GM13977 (cell line): ENCODE data around the gene DGKI.

Source experiments
- DNase-seq: peaks from one replicate; pipeline ENCODE4 v3.0.0; 2012; ENCODE audit warnings: low spot score
- in situ Hi-C: fragments of 300-500 bp; cut with MboI; formaldehyde crosslinking; loops from one replicate; pipeline ENCODE4 v1.12.0; 2022; ENCODE audit warnings: low sequenced_read_pairs, low pct_unique_long_range_greater_than_20kb, mixed read lengths, inconsistent platforms; ENCODE audit not compliant: unreplicated experiment
- TF ChIP-seq, protein P1 (sequence below): IDR thresholded peaks from 2 replicates; pipeline ENCODE4 v1.5.1; 2012; ENCODE audit warnings: mild to moderate bottlenecking, control low read depth; ENCODE audit not compliant: insufficient read depth; ENCODE audit errors: extremely low read depth, missing control alignments

The DGKI gene

DNA sequence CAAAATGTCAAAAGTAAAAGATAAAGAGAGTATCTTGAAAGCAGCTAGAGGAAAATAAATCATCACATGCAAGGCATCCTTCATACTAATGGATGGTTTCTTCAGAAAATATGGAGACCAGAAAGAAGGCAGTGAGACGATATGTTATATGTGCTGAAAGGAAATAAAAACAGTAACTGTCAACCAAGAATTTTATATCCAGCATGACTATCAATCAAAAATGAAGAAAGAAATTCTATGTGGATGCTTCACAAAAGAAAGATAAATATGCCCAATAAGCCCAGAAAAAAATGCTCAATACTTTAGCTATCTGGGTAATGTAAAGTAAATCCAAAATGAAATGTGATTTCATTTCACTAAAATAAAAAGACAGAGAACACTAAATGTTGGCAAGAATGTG lies 142.1 kb downstream of the DGKI start:
- TF ChIP-seq, protein P1, sequence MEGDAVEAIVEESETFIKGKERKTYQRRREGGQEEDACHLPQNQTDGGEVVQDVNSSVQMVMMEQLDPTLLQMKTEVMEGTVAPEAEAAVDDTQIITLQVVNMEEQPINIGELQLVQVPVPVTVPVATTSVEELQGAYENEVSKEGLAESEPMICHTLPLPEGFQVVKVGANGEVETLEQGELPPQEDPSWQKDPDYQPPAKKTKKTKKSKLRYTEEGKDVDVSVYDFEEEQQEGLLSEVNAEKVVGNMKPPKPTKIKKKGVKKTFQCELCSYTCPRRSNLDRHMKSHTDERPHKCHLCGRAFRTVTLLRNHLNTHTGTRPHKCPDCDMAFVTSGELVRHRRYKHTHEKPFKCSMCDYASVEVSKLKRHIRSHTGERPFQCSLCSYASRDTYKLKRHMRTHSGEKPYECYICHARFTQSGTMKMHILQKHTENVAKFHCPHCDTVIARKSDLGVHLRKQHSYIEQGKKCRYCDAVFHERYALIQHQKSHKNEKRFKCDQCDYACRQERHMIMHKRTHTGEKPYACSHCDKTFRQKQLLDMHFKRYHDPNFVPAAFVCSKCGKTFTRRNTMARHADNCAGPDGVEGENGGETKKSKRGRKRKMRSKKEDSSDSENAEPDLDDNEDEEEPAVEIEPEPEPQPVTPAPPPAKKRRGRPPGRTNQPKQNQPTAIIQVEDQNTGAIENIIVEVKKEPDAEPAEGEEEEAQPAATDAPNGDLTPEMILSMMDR = no peak
- DNase-seq = no peak
- in situ Hi-C loops = no loop called here

DNA sequence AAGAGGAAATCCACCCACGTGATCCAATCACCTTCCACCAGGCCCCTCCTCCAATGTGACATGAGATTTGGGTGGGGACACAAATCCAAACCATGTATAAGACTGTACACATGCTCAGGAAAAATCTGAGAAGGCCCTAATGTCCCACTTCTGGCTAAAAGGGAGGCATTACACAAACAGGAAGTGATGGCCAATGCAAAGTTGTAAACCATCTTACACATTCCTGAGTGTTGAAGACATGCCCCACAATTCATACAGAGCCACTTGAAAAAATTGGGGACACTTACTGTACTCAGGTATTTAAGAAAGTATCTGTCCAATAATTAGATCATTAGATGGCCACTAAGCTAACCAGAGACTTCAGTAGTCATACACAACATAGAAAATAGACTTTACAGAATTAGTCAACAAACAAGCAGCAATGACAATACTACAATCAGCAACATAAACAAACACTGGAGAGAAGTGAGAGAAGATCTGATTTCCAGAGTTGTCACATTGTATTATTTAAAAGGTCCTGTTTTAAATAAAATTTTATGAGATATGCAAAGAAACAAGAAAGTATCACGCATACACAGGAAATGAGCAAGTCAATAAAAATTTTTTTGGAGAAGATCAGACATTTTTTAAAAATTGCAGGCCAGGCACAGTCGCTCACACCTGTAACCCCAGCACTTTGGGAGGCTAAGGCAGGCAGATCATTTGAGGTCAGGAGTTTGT lies 143.3 kb downstream of the DGKI start:
- no peak for DNase-seq

GRCh38 chr7:137696988-137697387 lies 149.8 kb downstream of the DGKI start:
- TF ChIP-seq, protein P1 = no peak
- no peak for DNase-seq
- in situ Hi-C loops = no loop called here

More for the DNA sequence above, 143.3 kb downstream of the DGKI start:
- in situ Hi-C loops = no loop called here
- TF ChIP-seq, protein P1 = no peak

DNA sequence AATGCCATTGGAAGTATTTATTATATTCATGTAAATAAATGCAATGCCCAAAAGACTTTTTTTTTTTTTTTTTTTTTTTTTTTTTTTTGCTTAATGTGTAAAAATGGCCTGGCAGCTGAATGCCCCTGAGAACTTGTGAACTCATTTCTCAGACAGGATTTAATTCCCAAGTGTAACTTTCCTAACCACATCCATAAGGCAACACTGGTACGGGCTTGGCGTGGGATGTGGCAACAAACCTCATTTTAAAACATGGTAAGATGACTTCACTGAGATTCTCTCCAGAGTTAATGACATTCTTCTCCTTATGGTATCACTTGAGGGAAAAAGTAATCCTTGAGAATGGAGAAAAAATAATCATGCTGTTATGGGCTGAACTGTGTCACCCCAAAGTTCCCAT lies 150.4 kb downstream of the DGKI start:
- TF ChIP-seq, protein P1 = no peak
- no peak for DNase-seq
- in situ Hi-C loops = no loop called here

- TF ChIP-seq, protein P1 = no peak
- in situ Hi-C loops = no loop called here
- DNase-seq = no peak
Observed at GRCh38 chr7:137695942-137696341, 150.8 kb downstream of the DGKI start.

DNA sequence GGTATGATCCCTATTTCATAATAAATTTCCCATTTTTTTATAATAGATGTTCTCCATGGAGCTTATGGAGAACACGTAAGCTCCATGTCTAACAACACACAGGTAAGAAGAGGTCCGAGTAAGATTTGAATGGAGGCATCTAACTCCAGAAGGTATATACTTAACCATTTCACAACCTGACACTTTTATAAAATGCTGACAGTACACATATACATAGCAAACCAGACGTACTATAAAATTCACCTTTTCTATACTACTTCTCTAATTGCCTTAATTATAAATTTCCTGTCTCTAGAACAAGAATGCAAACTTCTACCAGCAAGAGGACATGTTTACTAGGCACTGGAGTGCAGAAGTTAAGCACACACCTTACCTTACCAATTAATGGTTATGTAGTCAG lies 151.3 kb downstream of the DGKI start:
- DNase-seq = no peak
- in situ Hi-C loops = no loop called here
- TF ChIP-seq, protein P1 = no peak
